HG03025 (cell line): ENCODE data around the gene KLHL3.

Experiments
- ATAC-seq: cut with Tn5 transposase; IDR thresholded peaks from one replicate; pipeline ENCODE4 v1.9.1; 2021; ENCODE audit warnings: mild to moderate bottlenecking, moderate library complexity; ENCODE audit not compliant: unreplicated experiment, low FRiP score

Gene KLHL3

DNA sequence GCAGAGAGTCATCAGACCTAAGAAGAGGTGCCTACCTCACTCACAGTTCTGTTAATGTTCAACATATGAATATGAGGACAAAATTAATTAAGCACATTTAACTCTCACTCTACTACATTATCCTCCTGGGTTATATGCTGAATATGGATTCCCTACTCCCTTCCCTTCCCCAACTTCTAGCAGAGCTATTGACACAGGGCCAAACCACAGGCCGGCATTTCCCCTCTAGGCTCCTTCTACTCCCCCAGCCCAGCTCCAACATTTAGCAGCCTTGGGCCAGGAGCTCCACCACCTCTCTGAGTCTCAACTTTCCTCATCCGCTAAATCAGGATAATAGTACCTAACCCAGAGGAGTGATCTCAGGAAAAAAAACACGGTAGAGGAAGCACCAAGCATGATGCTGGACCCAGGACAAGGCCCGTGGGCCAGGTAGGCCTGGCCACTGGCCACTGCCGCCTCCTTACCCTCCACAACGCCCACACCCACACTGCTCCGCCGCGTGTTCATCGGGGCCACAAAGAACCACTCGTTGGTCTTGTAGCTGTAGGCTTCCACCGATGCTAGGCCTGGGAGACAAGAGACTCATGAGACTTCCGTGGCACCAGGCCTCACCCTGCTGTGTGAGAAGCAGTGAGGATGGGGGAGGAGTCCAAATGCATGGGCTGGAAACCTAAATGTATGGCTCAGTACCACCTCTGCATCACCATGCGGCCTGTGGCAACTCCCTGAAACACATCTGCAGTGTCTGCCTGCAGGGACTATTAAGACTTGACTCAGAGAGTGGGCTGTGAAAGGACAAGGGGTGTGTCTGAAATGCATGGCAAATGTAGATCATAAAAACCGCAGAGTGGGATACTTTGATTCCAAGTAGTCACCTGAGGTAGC, 98.8 kb downstream of the KLHL3 start:
- no peak for ATAC-seq

DNA sequence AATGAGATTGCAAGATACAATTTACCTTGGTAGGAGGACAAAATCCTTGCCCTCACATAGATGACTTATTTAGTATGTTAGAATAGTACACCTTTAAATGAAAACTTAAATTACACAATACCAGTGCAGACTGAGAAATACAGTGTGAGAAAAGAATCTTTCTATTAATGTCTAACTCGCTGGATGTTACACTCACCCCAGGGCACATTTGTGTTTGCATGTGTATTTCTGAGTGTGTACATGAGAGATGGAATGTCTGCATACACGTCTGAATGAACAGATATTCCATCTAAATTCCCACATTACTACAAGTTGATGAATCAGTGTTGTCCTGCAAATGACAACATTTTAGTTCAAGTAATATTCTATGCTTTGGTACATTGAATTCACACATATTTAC, 99.8 kb downstream of the KLHL3 start:
- no peak for ATAC-seq

DNA sequence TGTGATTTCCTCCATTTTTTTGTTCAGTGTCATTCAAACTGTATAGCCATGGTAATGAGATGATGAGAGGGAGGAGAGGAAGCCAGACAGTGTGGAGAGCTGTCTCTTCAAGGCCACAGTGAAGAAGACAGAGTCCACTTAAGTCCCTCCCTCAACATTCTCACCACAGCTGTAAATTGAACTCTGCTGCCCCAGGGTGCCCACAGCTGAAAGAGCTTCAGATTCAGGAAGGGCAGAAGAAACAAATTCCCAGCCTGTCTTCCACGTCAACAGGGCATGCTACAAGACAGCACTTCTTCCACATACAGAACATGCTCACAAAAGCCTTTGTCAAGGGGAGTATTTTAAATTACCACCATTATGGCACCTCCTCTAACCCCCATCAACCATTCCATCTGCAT, 100.4 kb downstream of the KLHL3 start:
- ATAC-seq, result no peak

DNA sequence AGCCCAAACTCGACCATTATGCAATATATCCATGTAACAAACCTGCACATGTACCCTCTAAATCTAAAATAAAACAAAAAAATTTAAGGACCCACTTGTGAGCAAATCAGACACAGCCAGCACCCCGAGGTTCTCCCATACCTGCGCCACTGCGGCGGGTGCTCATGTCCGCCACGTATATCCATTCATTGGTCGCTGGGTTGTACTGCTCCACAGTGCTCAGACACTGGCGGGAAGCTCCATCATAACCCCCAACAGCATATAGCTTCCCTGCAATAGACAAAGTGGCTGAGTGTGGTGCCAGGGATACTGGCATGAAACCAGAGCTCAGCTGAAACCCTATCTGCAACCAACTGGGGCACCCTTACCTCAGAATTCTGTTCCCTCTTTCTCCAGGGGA, 102.0 kb downstream of the KLHL3 start:
- no peak for ATAC-seq

DNA sequence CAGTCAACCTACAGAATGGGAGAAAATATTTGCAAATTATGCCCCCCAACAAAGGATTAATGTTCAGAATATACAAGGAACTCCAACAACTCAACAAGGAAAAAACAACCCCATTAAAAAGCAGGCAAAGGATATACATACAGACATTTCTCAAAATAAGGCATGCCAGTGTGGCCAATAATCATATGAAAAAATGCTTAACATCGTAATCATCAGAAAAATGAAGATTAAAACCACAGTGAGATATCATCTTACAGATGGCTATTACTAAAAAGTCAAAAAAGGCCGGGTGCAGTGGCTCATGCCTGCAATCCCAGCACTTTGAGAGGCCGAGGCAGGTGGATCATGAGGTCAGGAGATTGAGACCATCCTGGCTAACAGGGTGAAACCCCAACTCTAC, 103.2 kb downstream of the KLHL3 start:
- ATAC-seq, result no peak

DNA sequence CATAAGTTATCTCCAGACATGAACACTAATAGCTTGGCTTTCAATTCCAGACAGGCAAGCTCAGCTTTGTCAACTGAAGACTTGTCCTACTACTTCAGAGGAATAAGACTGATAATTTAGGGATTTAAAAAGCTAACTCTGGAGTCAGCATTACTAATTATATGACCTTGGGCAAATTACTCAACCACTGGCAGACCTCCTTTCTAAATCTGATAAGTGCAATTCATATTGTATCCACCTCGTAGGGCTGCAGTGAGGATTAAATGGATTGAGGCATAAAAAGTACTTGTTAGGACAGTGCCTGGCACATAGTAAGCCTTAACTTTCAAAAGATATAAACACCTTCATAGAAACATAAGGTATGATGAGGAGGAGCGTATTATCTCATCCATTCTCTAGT, 104.4 kb downstream of the KLHL3 start:
- ATAC-seq, result no peak

DNA sequence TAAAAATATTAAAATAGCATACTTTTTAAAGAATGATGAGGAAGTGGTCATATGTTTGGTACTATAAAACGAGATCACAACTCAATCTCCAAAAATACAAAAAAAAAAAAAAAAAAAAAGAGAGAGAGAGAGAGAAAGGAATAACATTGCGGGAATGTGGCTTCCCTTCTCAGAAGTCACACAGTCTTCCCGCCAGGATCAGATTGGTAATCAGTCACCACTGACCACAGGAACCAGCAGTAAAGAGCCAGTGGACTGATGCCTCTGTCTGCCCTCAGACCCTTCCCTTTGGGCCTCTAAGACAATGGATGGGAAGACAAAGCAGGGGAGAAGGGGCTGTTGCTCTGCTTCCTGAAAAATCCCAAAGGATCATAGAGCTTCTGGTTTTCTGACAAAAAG, 104.9 kb downstream of the KLHL3 start:
- ATAC-seq, result no peak

DNA sequence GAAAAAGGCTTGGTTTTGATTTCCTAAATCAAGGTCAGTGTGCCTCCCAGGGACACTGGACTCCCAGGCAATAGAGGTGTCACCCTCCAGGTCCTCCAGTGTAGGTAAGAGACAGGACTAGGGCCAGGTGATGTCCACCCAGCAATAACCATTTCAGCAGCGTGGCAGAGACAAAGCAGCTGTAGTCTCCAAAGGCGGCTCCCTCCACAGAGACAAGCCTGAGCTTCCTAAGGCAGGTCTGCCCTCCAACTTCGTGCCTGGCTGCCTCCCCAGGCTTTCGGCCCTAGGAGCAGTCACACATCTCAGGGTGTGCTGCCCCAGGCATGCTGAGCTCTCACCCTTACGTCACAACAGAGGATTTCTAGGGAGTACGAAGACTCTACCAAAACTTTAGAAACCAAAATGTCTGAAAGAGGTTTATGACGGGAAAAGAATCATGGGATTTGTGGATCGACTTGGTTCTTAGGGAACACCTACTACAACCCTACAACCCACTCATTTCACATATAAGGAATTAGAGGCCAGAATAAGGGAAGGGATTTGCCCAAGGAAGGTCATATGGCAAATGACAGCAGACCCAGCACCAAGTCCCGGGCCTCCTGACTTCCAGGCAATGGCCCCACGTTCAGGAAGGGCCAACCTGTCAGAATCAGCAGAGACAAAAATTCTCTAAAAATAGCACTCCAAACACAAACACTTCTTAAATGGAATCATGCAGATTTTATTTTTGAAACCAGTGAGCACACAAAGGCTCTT, 105.5 kb downstream of the KLHL3 start:
- no peak for ATAC-seq

DNA sequence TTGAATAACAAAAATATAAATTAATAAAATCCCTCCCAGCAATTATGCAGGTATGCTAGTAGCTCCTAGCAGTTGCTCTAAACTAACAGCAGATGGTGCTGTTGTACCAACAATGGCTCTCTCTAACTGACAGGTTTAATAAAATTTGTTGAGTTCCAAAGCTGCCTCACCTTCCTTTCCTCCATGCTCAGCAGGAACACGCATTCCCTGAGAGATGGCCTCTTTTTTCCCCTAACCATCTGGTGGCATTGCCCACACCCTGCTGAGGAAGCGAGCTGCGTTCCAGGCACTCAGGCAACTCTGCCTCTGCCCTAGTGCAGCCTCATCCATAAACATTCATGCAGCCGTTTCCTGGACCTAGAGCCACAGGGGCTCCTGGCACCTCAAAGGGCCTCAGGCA, 106.2 kb downstream of the KLHL3 start:
- ATAC-seq, result peak; percentile 47

DNA sequence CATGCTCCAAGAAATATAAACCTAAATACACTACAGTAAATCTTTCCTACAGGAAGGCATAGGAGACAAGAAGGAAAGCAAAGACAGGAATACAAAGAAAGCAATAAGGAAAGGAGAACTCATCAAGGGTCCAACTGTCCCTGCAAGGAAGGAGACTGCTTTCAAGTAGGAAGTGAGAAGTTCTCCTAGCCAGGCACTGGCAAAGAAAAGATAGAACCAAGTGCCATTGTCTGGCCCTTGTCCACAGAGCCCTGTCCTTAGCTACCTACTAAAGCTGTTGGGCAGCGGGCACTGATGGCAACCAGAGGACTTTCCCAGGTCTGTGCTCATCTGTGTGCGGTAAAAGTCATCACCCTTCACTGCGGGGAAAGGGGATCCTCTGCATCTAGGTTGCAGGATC, 108.2 kb downstream of the KLHL3 start:
- no peak for ATAC-seq

DNA sequence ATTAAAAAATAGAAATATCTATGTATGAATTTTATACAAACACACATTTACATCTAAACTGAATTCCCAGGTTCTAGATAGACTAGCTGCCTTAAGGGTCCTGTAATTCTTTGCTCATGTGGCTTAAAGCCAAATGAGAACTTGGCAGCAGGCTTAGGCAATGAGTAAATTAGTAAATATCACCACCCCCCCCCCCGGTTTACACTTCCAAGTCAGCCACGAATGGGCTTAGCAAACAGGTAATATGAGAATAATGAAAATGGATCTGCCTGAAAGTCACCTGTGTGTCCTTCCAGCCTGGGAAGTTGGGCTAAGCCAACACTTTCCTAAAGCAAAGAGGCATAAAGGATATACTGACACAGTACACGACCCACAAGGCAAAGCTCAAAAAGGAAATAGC, 108.6 kb downstream of the KLHL3 start:
- ATAC-seq, result no peak

DNA sequence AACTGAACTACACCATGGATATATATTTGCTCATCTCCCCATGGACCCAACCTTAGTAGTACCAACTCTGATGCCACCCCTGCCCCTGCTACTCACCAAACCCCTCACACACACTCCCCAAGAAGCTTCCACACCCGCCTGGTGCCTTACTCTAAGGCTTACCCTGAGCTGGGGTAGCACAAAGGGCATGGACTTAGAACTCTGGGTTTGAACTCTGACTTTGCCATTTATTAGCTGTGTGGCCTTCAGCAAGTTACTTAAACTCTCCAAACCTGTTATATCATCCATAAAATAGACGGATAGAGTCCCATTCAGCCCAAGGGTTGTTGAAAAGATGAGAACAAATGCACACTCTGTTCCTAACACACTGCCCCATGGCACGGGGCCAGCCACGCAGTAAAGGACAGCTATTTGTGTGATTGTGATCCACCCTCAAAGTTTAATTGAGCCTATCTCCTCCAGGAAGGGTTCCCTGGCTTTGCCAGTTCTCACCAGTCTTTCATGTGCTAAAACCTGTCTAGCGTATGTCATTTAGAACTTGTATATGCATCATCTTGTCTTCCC, 111.0 kb downstream of the KLHL3 start:
- no peak for ATAC-seq

DNA sequence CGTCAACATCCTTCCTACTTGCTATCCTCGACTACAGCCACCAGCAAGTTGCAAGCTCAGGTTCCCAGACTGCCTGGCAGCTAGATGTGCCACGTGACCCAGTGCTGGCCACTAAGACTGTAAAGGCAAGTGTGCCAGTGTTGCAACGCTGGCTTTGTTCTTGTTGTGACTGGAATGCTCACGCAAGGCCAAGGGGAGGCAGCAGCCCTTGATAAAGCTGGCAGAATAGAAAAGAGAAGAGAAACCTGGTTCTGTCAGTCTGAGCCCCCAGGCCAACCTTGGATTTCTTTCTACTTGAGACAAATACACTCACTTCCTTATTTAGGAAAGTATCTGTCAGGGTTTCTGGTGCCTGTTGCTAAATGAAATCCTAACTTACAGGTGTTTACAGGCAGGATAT, 113.0 kb downstream of the KLHL3 start:
- no peak for ATAC-seq

DNA sequence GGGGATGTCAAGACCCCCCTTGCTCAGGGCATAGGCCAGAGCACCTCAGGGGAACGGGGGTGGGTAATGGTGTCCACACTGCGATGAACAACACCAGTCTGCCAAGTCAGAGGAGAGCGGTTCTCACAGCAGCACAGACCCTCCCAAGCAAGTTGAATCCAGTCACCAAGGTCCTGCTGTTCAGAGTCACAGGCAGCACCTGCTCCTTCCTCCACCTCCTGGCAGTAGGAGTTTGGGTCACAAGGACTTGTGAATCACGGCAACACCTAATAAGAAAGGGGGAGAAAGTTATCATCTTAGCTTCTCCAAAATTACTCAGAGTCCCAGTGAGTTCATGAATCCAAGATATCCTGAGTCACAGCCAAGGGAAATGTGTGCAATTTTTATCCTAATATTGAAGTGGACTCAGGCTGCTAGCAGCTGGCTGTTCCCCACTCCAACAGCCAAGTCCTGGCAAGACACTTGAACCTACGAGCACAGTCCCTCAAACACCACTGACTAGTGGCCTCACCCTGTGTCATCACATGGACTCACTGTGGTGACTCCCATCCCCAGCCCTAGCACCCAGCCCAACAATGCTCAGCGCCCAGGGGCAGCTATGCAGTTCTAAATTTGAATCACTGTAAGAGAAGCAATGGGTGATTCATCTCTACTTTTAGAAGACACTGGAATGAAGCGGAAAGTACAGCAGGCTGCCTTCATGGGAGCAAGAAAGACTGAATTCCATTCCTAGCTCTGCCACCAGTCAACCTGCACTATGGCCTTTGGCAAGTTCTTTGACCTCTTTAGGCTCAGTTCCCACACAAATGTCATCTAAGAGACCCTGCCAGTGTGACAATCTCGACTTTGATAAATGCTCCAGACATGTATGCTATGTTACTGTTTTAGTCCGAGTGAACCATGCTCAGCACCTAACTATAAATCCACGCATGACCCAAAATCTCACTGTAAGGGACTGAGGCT, 113.7 kb downstream of the KLHL3 start:
- ATAC-seq, result no peak

DNA sequence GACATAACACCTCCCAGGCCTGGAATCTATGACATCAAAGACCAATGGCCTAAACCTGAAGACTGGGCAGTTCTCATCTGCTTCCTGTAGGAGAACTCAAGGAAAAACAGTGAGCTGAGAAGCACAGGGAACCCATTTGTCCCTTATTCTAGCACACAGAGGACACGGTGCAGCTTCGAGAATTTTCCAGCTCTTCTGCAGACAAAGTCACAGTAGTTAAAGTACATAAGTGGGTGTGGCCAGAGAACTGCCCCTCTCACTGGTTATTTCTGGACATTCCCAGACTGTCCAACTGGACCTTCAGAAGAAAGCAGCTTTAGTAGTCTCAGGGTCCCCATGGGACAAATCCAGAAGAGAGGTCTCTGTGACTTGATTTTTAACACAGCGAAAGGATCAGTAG, 114.6 kb downstream of the KLHL3 start:
- no peak for ATAC-seq

DNA sequence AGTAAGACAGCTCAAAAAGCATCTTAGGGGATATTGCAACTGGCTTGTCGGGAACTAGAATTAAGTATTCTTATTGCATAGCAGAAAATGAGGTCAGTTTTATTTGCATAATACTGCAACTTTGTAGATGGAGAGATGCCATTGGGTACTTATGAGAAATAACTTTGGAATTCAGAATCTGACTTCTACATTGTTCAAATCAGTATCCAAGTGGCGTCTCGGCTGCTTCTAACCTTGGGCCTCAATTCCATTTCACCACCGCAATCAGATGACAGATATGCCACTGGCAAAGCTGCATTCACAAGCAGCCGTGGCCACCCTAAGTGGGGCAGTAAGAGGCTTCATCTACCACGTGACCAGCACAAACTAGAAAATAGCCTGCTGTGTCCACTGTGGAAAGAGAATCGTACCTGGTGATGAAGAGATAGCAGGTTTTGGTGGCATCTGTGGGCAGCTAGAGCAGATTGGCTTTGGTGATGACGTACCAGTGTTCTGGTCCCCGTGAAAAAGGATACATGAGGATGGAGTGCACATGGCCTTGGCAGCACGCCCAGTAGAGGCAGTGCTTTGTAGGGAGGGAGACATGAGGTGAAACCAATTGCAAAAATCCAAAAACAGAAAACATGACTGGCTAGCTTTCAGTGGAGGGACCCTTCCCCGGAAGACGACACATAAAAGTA, 116.6 kb downstream of the KLHL3 start:
- ATAC-seq, result no peak

DNA sequence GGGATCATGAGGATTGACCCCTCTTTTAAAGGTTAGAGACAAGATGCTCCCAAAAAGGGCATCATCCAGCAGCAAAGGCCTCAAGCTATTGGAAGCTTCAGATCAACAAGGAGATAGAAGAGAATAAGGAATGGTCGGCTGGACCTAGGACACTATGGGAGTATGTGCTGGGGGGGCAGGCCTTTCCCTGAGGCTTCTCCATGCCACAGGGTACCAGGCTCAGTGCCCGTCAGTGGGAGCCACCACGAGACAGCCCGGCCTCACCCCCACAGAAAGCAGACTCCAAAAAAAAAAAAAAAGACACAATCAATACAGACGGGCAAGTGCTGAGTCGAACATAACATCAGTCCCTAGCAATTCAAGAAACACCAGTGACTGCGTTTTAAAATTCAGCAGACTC, 117.4 kb downstream of the KLHL3 start:
- no peak for ATAC-seq

DNA sequence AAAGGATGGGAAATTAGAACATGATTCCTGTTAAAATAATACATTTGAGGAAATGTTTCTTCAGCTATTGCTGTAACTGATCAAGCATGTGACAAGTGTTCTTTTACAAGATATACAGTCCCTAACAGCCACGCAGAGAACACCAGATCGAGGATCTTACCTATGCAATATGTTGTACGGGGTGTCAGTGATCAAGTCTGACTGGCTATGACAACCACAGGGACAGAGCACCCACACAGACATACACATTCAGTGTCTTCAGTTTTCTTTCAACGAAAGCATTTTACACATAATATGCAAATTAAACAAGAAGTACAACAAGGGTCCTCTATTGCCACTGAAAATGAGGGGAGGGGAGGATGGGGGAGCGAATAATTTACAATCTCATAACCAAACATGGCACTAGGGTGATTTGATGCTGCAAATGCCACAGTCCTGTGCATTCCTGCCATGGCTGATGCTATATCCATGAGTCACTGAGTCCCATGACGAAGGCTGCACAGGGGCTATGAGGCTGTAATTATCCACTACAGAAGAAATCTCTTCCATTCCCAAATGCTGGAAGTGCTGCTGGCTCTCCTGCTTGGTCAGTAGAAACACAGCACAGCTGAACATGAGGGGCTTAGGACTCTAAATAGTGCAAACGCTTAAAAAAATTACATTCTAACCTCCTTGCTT, 118.2 kb downstream of the KLHL3 start:
- no peak for ATAC-seq

DNA sequence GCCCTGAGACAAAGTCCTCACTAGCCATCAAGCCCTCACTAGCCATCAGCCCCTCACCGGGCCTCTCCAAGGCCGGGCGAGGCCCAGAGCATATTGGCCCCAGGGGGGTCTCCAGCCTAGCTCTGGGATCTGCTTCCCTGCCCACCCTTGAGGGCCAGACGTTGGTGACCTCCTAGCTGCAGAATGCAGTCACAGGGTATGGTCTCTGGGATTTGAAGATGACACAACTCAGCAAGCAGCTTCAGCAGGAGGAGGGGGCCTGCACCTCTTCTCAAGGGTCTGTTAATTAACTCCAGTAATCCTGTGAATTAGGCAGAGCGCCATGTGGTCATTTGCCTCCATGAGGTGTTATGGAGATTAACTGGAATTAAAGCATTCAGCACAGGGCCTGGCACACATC, 119.8 kb downstream of the KLHL3 start:
- ATAC-seq, result no peak
